ENCODE data around the gene DNAJA2. TPM values are rescaled to one million over a fixed set of nuclear protein-coding genes. Genes with fewer than 3 reads are reported as not detected.

DNAJA2 gene
- total and polyA plus RNA-seq, 9 of the 15 experiments (the other 6 are each of a cell fraction or from before 2014, with no cell fraction given), result 24.1 to 75.9 (median 50.7) TPM

- no peak for ATAC-seq
Measured at GRCh38 chr16:46937536-46937935, 35.9 kb downstream of the DNAJA2 start.

More at GRCh38 chr16:46937536-46937935, 35.9 kb downstream of the DNAJA2 start:
- Histone ChIP-seq H3K4me3 (no peak overlapping the region), H3K4me2 (ENCODE audit: insufficient read depth, low read length) (no peak overlapping the region), H3K9ac (ENCODE audit: insufficient read depth in 1 of 2, low read depth in 2 of 2, low read length in 2 of 2) (no peak overlapping the region), H3K9me3 (replicated peaks; ENCODE audit: control insufficient read depth, insufficient read depth, low read depth, low read length) (no peaks in the 10 kb centered on the region; the same call in 1 of the 2 replicates), H3K27ac (ENCODE audit: extremely low read depth, low read depth, low read length) (no peak overlapping the region), H3K9me1 (ENCODE audit: control insufficient read depth, insufficient read depth, low read length) (no peaks in the 10 kb centered on the region), H3K36me3 (ENCODE audit: control insufficient read depth, insufficient read depth, low read length) (no peaks in the 10 kb centered on the region), H3K27me3 (ENCODE audit: control insufficient read depth in 2 of 2, insufficient read depth in 2 of 2, low read length in 2 of 2) (no peaks in the 10 kb centered on the region; a peak in 1 of 5 replicates), H2AFZ (ENCODE audit: low read depth, low read length) (no peak overlapping the region), H3K4me1 (replicated peaks in 1 of 2; ENCODE audit: control insufficient read depth in 2 of 2, insufficient read depth in 2 of 2, low read length in 2 of 2) (no peaks in the 10 kb centered on the region; a peak in 1 of 5 replicates), H4K20me1 (replicated peaks; ENCODE audit: control insufficient read depth, insufficient read depth, low read length) (no peaks in the 10 kb centered on the region), H3K79me2 (ENCODE audit: control insufficient read depth, insufficient read depth, low read length) (no peaks in the 10 kb centered on the region)
- no peak for FAIRE-seq
- ChIA-PET CTCF (ENCODE audit: low intra/inter-chr PET ratio) (no interaction called here), POLR2A (no interaction called here)
- in situ Hi-C loops (cut with MboI) (no loop called here), intact Hi-C loops (cut with micrococcal nuclease) (no loop called here)
- DNase-seq (ENCODE audit: extremely low read depth in 1 of 4, low spot score in 3 of 4), result no peak
- no TSS peak for BruUV-seq (replicated peaks)
- TF ChIP-seq RFX1 (IDR thresholded peaks at IDR 0.05) (peak; percentile 21), YBX1 (IDR thresholded peaks at IDR 0.05) (no peak), PREB (CRISPR knock-in tag; IDR thresholded peaks at IDR 0.05) (no peak)
- TF ChIP-seq, protein P1, sequence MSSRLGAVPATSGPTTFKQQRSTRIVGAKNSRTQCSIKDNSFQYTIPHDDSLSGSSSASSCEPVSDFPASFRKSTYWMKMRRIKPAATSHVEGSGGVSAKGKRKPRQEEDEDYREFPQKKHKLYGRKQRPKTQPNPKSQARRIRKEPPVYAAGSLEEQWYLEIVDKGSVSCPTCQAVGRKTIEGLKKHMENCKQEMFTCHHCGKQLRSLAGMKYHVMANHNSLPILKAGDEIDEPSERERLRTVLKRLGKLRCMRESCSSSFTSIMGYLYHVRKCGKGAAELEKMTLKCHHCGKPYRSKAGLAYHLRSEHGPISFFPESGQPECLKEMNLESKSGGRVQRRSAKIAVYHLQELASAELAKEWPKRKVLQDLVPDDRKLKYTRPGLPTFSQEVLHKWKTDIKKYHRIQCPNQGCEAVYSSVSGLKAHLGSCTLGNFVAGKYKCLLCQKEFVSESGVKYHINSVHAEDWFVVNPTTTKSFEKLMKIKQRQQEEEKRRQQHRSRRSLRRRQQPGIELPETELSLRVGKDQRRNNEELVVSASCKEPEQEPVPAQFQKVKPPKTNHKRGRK (tag; IDR thresholded peaks at IDR 0.05), result no peak
